HEK293 (cell line): ENCODE measurements around the gene SCUBE3.

Experiments used
- SCRT2 ChIP-seq: fragments of 450-650 bp; formaldehyde crosslinking; IDR thresholded peaks from 2 replicates; pipeline ENCODE4 v1.5.1; 2016; ENCODE audit warnings: missing biosample characterization, missing genetic modification characterization
- ZFP3 ChIP-seq: fragments of 450-650 bp; formaldehyde crosslinking; IDR thresholded peaks from 2 replicates; pipeline ENCODE4 v1.5.1; 2016; ENCODE audit warnings: low read depth, missing biosample characterization, missing genetic modification characterization
- TF ChIP-seq, protein P1 (sequence below): fragments of 450-650 bp; formaldehyde crosslinking; IDR thresholded peaks from 2 replicates; pipeline ENCODE4 v1.5.1; 2016; ENCODE audit warnings: missing biosample characterization, missing genetic modification characterization

DNA sequence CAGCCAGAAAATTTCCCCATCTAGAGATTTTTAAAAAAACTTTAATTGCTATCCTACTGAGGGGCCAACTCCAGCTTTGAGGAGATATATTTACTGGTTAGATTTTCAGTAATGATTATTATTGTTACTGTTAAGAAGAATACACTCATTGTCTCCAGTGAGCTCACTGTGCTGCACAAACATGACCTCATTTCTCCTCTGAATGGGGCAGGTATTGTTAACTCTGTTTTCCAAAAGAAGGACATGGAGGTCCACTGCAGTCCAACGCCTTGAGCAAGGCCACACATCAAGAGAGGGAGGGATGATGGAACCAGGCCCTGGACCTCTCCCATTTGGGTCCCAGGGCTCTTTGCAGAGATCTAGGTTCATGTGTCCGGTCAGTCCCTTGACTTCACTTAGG, 13.9 kb upstream of the SCUBE3 start:
- TF ChIP-seq, protein P1, sequence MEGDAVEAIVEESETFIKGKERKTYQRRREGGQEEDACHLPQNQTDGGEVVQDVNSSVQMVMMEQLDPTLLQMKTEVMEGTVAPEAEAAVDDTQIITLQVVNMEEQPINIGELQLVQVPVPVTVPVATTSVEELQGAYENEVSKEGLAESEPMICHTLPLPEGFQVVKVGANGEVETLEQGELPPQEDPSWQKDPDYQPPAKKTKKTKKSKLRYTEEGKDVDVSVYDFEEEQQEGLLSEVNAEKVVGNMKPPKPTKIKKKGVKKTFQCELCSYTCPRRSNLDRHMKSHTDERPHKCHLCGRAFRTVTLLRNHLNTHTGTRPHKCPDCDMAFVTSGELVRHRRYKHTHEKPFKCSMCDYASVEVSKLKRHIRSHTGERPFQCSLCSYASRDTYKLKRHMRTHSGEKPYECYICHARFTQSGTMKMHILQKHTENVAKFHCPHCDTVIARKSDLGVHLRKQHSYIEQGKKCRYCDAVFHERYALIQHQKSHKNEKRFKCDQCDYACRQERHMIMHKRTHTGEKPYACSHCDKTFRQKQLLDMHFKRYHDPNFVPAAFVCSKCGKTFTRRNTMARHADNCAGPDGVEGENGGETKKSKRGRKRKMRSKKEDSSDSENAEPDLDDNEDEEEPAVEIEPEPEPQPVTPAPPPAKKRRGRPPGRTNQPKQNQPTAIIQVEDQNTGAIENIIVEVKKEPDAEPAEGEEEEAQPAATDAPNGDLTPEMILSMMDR = no peak
- TF ChIP-seq ZFP3 (tag by site-specific recombination) (no peak), SCRT2 (tag by site-specific recombination) (no peak)
